Suprapubic skin (tissue), 4 donors: ENCODE results near the gene PARP16.

Experiments
- EP300 ChIP-seq: sonication (generic); formaldehyde crosslinking; IDR thresholded peaks from one replicate; pipeline ENCODE4 v1.6.1; 2017; ENCODE audit warnings: antibody characterized with exemption
- POLR2A ChIP-seq, 2 donors: fragments of 450-650 bp; IDR thresholded peaks; one replicate each; pipeline ENCODE4 v1.6.1; 2017; ENCODE audit warnings: antibody characterized with exemption in 2 of 2, mild to moderate bottlenecking in 2 of 2, moderate library complexity in 2 of 2
- POLR2AphosphoS5 ChIP-seq, 3 donors: sonication (generic); formaldehyde crosslinking; IDR thresholded peaks; one replicate each; pipeline ENCODE4 v1.6.1; 2017; ENCODE audit warnings: antibody characterized with exemption in 3 of 3
- TF ChIP-seq, protein P1 (sequence below), 2 donors: fragments of 200-600 bp in 1 of 2; fragments of 450-650 bp in 1 of 2; sonication (generic) in 1 of 2; IDR thresholded peaks; one replicate each; pipeline ENCODE4 v1.5.1; 2016 to 2019; ENCODE audit warnings: antibody characterized with exemption in 2 of 2, mild to moderate bottlenecking in 1 of 2, moderate library complexity in 1 of 2

- TF ChIP-seq, protein P1, sequence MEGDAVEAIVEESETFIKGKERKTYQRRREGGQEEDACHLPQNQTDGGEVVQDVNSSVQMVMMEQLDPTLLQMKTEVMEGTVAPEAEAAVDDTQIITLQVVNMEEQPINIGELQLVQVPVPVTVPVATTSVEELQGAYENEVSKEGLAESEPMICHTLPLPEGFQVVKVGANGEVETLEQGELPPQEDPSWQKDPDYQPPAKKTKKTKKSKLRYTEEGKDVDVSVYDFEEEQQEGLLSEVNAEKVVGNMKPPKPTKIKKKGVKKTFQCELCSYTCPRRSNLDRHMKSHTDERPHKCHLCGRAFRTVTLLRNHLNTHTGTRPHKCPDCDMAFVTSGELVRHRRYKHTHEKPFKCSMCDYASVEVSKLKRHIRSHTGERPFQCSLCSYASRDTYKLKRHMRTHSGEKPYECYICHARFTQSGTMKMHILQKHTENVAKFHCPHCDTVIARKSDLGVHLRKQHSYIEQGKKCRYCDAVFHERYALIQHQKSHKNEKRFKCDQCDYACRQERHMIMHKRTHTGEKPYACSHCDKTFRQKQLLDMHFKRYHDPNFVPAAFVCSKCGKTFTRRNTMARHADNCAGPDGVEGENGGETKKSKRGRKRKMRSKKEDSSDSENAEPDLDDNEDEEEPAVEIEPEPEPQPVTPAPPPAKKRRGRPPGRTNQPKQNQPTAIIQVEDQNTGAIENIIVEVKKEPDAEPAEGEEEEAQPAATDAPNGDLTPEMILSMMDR (IDR thresholded peaks at IDR 0.05): no peak
- TF ChIP-seq POLR2AphosphoS5 (IDR thresholded peaks at IDR 0.05) (no peak), POLR2A (IDR thresholded peaks at IDR 0.05) (no peak), EP300 (no peak)
Observed at GRCh38 chr15:65300924-65301441, 14.3 kb upstream of the PARP16 start.
